ENCODE data around the gene SNRPD2.
"Not testable (repeated sequence)": the region's sequence is repeated elsewhere in the genome, so short reads cannot be mapped to it uniquely, and the experiment has no call there.

The SNRPD2 gene

GRCh38 chr19:45691516-45692186 lies at the start of gene SNRPD2:
Gene SNRPD2, minus strand, starts transcription at chr19:45691953. Its CDS starts 65 bp downstream, at chr19:45691888.
- peak; percentile 96 for DNase-seq

DNA sequence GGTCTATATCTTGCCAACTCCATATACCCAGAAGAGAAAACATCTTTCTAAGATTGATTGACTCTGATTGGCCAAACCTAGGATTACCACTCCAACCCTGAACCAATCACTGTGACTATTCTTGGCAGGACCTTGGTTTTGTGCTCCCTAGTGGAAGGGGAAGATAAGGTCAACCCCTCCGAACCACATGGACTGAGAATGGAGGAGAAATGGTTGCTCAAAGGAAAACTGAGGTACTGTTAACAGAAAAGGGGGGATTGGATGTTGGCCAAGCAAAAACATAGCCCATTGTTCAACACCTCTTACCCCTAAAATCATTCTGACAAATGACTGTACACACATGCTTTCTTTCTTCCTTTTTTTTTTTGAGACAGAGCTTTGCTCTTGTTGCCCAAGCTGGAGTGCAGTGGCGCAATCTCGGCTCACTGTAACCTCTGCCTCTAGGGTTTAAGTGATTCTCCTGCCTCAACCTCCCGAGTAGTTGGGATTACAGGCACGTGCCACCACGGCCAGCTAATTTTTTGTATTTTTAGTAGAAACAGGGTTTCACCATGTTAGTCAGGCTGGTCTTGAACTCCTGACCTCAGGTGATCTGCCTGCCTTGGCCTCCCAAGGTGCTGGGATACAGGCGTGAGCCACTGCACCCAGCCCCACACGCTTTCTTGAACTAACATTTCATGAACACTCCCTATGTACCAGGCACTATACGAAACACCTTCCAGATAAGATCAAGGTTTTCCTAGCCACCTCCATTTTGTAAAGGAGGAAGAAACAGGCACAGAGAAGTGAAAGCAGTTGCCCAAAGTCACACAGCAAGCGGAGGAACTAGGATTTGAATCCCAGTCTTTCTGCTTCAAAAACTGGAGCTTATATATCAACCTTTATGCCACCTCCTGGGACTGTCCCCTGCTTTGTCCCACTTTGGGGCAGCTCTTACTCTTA lies 48.0 kb upstream of the SNRPD2 start:
- no peak for DNase-seq

DNA sequence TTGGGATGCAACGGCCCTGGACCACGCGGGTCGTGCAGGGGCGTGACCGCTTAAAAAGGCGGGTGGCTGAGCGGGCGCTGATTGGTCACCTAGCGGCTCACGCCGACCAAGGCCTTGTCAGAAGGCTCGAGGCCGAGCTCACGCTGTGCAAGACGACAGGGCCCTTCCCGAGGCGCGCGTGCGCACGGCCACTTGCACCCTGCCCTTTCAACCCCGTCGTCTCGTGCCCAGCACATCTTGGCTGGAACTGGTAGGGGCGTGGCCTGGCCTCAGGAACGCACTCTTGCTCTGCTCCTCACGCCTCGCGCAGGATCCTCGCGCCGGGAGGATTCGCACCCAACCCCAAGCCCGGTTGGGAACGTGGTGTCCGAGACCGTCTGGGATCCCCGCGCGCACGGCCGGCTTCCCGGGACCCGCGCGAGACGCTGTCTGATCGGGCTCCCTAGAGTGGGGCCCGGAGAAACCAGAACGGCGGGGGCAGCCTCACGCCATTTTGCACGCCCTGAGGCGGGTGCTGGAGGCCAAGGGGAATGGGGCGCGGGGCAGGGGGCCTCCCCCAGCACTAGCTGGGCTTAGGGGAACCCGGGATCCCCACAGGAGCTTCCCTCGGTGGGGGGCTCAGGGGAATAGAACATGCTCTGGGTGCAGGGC lies 41.5 kb upstream of the SNRPD2 start, which contains the start of gene MEIOSIN:
Gene MEIOSIN (plus strand): TSS at position 280 of the 651 bp plus-strand sequence. CDS start 1,938 bp downstream, outside the sequence.
- DNase-seq, result no peak

- peak; percentile 99 for DNase-seq
Observed at GRCh38 chr19:45730368-45731288, 38.9 kb upstream of the SNRPD2 start, which contains the start of gene FBXO46. Gene FBXO46, minus strand, starts transcription at chr19:45730896. Its CDS starts 17,401 bp downstream, at chr19:45713495.

GRCh38 chr19:45729800-45730290 lies 38.1 kb upstream of the SNRPD2 start:
- peak; percentile 18 for DNase-seq

GRCh38 chr19:45728683-45729082 lies 36.9 kb upstream of the SNRPD2 start:
- not testable (repeated sequence) for DNase-seq

DNA sequence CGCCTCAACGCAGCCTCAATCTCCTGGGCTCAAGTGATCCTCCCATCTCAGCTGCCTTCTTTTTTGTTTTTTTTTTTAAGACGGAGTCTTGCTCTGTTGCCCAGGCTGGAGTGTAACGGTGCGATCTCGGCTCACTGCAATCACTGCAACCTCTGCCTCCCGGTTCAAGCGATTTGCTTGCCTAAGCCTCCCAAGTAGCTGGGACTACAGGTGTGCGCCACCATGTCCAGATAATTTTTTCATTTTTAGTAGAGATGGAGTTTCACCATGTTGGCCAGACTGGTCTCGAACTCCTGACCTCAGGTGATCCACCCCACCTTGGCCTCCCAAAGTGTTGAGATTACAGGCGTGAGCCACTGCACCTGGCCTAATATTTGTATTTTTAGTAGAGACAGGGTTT lies 28.3 kb upstream of the SNRPD2 start:
- not testable (repeated sequence) for DNase-seq

DNA sequence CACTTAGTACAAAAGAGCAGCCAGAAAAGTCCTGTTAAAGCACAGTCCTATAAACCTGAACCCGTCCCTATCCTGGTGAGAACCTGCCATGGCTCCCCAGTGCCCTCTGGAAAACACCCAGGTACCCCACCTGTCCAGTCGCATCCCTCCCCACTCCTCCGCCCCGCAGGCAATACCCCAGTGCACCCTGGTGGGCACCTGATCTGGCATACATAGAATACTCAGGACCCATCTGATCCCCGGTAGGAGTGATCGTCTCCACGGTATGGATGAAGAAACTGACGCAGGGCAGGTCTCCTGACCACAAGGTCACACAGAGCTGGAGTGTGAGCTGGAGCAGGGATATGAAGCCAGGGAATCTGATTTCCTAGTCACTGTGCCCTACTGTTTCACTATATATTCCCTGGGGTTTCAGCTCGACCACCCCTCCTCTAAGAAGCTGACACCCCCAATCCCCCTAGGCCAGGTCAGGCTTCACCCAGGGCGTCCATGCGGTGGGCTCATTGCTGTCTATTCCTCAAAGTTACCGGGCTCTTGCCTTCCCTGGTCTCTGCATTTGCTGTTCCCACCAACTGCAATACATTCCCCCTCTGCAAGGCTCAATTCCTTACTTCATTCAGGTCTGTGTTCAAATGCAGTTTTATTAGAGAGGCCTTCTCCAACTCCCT lies 26.4 kb upstream of the SNRPD2 start:
- no peak for DNase-seq

DNA sequence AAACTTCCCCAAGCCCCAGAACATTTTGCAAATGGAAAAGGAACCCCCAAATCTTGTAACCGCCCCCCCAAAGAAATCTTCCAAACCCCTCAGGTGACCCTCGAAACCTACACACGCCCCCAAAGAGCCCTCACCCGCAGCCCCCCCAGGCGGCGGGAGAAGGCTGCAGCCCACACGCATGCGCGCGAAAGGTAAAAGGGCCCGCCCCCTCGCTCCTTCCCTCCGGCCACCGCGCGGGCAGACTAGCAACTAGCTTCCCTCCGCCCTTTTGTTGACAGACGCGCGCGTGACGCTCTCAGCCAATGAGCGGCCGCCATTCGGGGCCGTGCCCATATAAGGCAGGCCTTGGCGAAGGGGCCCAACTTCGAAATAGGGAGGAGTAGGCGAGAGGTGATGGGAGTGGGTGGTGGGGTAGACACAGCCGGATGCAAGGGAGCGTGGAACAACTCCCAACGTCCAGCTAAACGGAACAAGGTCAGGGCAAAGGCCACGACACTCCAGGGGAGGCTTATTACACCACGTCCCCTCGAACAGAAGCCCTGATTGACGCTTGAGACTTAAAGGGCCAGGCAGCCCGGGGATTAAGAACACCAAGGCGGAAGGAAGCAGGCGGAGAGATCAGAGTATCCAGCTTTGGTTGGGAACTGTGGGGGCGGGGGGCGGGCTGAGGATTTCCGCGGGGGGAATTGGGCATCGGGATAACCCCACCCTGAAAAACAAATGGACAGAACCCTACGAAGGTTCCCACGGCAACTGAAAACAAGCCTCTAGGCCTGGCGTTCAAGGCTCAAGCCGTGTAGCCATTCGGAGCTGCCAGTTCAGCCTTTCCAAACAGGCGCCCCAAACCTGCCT lies 25.6 kb upstream of the SNRPD2 start:
- peak; percentile 99 for DNase-seq

GRCh38 chr19:45716359-45717130 lies 24.8 kb upstream of the SNRPD2 start:
- no peak for DNase-seq

GRCh38 chr19:45715139-45715538 lies 23.4 kb upstream of the SNRPD2 start:
- no peak for DNase-seq

- no peak for DNase-seq
Observed at GRCh38 chr19:45713141-45713540, 21.4 kb upstream of the SNRPD2 start.

DNA sequence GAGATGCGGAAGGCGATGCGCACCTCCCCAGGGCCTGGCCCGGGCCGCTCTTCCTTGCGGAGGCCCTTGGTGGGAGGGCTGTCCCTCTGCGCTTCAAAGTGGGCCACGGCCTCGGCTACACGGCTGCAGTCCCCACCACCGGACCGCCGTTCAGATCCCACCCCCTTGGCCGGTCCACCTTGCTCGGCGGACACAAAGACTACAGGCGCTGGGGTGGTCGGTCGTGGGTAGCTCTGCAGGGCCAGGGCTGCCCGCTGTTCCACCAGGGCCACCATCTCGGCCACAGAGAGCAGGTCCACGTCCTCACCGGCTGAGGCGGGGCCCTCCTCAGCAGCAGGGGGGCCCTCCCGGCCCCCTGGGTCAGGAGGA lies 20.9 kb upstream of the SNRPD2 start:
- no peak for DNase-seq

GRCh38 chr19:45711851-45712698 lies 20.3 kb upstream of the SNRPD2 start:
- DNase-seq, result no peak

GRCh38 chr19:45710356-45711130 lies 18.8 kb upstream of the SNRPD2 start:
- DNase-seq, result no peak

- no peak for DNase-seq
Observed at GRCh38 chr19:45705710-45706415, 14.1 kb upstream of the SNRPD2 start.

DNA sequence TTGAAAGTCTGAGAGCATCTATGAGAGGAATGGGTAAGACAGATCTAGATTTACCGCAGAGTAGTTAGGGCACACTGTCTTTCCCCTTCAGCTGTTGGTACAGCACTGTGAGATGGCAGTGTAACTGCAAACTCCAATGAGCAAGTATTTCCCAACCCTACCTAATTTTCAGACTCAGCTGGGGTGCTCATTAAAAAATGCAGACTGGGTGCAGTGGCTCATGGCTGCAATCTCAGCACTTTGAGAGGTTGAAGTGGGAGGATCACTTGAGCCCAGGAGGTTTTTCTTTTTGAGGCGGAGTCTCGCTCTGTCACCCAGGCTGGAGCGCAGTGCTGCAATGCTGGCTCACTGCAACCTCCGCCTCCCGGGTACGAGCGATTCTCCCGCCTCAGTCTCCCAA lies 13.4 kb upstream of the SNRPD2 start:
- no peak for DNase-seq
